Thoracic aorta (tissue), 2 donors: ENCODE data around the gene KIF13A. TPM values are rescaled to one million over a fixed set of nuclear protein-coding genes. Genes with fewer than 3 reads are reported as not detected.
A peak's percentile ranks its signal among the peaks of the same experiment; 100 is the strongest.

Experiments used
- ATAC-seq: fragments of 150-250 bp; one replicate; pipeline ENCODE4 v1.8.0; 2017; ENCODE audit warnings: low read depth; ENCODE audit not compliant: insufficient number of reproducible peaks, low FRiP score
- DNase-seq: peaks from one replicate; pipeline ENCODE4 v3.0.0-alpha.2; 2020; ENCODE audit warnings: low spot score
- H3K27ac ChIP-seq, 2 donors: fragments of 200-600 bp; sonication (generic); 1 replicate in 1 of 2; 2 replicates in 1 of 2; pipeline ENCODE4 v1.5.1; 2016; ENCODE audit warnings: mild to moderate bottlenecking in 2 of 2, moderate library complexity in 2 of 2
- H3K27me3 ChIP-seq: fragments of 200-600 bp; sonication (generic); replicated peaks from 2 replicates; pipeline ENCODE4 v1.6.0; 2016; ENCODE audit warnings: mild to moderate bottlenecking; ENCODE audit not compliant: insufficient read depth
- H3K36me3 ChIP-seq: fragments of 200-600 bp; sonication (generic); one replicate; pipeline ENCODE4 v1.5.1; 2016
- H3K4me1 ChIP-seq, 2 donors: fragments of 200-600 bp; sonication (generic); 1 replicate in 1 of 2; 2 replicates in 1 of 2; pipeline versions ENCODE4 v1.5.1 to v1.6.0; 2016; ENCODE audit warnings: low read depth in 2 of 2, mild to moderate bottlenecking in 1 of 2; ENCODE audit not compliant: control insufficient read depth in 1 of 2
- H3K4me3 ChIP-seq: fragments of 200-600 bp; sonication (generic); 2 replicates; pipeline ENCODE4 v1.5.1; 2016; ENCODE audit warnings: mild to moderate bottlenecking
- H3K9me3 ChIP-seq: fragments of 200-600 bp; sonication (generic); 2 replicates; pipeline ENCODE4 v1.5.1; 2016
- total RNA-seq, 2 donors: library from RNA; depleted of rRNA; stranded (reverse); fragments of >200 nt; gene quantifications; one replicate each; pipeline versions ENCODE4 v1.1.0 to v1.2.3, GENCODE V29; 2016
- TF ChIP-seq, protein P1 (sequence below): fragments of 200-600 bp; sonication (generic); IDR thresholded peaks from one replicate; pipeline ENCODE4 v1.5.1; 2019; ENCODE audit warnings: antibody characterized with exemption

KIF13A gene
- total RNA-seq: 10 to 100 TPM; 79.3 to 98.0 TPM

DNA sequence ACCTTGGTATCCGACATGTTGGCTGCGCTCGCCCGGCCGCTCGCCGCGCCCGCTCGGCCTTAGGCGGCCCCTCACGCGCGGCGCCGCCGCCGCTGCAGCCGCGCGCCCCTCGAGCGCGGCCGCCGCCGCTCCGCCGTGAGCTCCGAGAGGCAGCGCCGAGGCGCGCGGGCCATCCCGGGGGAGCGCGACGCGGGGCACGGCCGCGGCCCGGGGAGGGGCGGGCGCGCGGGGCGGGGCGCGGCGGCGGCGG, at the start of gene KIF13A:
Gene KIF13A, minus strand, starts transcription at position 189 of the 250 bp plus-strand sequence. Its CDS starts 172 bp downstream, at position 17.
- H3K4me1 ChIP-seq: peaks cover 13 to 25% of the 10 kb centered on the region in 2 donors
- H3K27me3 ChIP-seq: no peaks in the 10 kb centered on the region
- H3K4me3 ChIP-seq: peak within 1 kb of the TSS; percentile 96
- DNase-seq: no peak
- no peaks in the 10 kb centered on the region for H3K36me3 ChIP-seq
- ATAC-seq: no peak
- TF ChIP-seq, protein P1, sequence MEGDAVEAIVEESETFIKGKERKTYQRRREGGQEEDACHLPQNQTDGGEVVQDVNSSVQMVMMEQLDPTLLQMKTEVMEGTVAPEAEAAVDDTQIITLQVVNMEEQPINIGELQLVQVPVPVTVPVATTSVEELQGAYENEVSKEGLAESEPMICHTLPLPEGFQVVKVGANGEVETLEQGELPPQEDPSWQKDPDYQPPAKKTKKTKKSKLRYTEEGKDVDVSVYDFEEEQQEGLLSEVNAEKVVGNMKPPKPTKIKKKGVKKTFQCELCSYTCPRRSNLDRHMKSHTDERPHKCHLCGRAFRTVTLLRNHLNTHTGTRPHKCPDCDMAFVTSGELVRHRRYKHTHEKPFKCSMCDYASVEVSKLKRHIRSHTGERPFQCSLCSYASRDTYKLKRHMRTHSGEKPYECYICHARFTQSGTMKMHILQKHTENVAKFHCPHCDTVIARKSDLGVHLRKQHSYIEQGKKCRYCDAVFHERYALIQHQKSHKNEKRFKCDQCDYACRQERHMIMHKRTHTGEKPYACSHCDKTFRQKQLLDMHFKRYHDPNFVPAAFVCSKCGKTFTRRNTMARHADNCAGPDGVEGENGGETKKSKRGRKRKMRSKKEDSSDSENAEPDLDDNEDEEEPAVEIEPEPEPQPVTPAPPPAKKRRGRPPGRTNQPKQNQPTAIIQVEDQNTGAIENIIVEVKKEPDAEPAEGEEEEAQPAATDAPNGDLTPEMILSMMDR: no peak
- no peaks in the 10 kb centered on the region for H3K9me3 ChIP-seq
- H3K27ac ChIP-seq: peak within 1 kb of the TSS; percentile 88 to 94

DNA sequence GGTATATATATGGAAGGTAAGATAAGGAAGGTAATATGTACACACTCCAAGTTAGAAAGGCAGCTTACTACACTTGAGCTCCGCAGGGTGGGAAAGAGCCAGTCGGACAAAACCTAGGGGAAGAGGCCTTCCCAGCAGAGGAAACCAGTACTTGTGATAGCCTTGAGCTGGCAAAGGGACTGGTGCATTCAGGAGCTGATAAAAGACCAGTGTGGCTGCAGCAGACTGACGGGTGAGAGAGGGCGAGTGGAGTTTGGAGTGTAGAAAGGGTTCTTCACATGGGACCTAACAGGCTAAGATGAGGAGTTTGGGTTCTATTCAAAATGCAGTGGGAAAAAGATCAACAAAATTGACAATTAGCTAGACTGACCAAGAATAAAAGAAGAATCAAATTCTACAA, 49.3 kb upstream of the KIF13A start:
- H3K36me3 ChIP-seq: no peaks in the 10 kb centered on the region
- DNase-seq (no peak), ATAC-seq (no peak)

DNA sequence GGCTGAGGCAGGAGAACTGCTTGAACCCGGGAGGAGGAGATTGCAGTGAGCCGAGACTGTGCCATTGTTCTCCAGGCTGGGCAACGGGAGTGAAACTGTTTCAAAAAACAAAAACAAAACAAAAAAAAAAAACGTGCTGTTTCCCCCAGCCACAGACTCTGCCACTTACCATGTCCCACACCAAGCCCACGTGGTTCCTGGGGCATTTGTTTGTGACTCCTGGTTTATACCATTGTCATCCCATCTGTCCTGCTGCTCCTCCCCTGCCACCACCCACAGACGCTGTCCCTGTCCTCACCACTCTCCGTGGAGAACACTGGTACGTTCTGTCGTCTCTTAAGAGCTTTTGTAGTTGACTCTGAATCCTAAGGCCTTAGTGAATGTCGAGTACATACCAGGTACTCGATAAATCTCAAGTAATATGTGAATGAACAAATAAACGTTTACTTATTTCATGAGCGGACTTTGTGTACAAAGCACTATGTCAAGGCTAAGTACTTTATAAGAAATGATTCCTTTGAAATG, 48.0 kb upstream of the KIF13A start:
- ATAC-seq (no peak), DNase-seq (no peak)
- H3K27ac ChIP-seq: peak overlapping the region; percentile 37 to 43
- no peaks in the 10 kb centered on the region for H3K27me3 ChIP-seq
- H3K36me3 ChIP-seq: no peaks in the 10 kb centered on the region
- peaks cover 3 to 7% of the 10 kb centered on the region in 2 donors for H3K4me1 ChIP-seq
- TF ChIP-seq, protein P1: no peak
- H3K9me3 ChIP-seq: no peaks in the 10 kb centered on the region
- H3K4me3 ChIP-seq: no peak overlapping the region

More for the DNA sequence above, 49.3 kb upstream of the KIF13A start:
- H3K4me3 ChIP-seq: no peak overlapping the region
- TF ChIP-seq, protein P1: no peak
- peaks cover 10 to 20% of the 10 kb centered on the region in 2 donors for H3K4me1 ChIP-seq
- H3K27me3 ChIP-seq: no peaks in the 10 kb centered on the region
- no peaks in the 10 kb centered on the region for H3K9me3 ChIP-seq
- H3K27ac ChIP-seq: no peak overlapping the region

DNA sequence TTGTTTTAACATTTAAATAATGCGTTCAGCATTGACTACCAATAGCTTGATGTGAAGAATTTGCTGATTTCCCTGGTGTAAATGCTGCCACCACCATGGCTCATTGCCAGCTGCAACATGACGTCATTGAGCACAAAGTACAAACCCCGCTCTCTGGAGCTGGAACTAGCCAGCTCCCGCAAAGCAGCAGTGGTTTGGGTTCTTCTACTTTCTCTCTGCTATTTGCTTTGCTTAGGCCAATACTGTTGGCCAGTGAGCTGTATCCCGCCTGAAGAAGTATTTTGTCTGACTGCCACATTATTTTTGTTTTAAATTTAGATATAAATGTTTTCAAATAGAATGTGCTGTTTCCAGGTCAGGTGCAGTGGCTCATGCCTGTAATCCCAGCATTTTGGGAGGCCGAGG, 47.4 kb upstream of the KIF13A start:
- Histone ChIP-seq H3K4me1 (peaks cover under 1 to 3% of the 10 kb centered on the region in 2 donors), H3K36me3 (no peaks in the 10 kb centered on the region), H3K9me3 (no peaks in the 10 kb centered on the region), H3K27me3 (no peaks in the 10 kb centered on the region), H3K4me3 (no peak overlapping the region), H3K27ac (peak overlapping the region; percentile 37 to 43)
- ATAC-seq (no peak), DNase-seq (no peak)
- TF ChIP-seq, protein P1: no peak

DNA sequence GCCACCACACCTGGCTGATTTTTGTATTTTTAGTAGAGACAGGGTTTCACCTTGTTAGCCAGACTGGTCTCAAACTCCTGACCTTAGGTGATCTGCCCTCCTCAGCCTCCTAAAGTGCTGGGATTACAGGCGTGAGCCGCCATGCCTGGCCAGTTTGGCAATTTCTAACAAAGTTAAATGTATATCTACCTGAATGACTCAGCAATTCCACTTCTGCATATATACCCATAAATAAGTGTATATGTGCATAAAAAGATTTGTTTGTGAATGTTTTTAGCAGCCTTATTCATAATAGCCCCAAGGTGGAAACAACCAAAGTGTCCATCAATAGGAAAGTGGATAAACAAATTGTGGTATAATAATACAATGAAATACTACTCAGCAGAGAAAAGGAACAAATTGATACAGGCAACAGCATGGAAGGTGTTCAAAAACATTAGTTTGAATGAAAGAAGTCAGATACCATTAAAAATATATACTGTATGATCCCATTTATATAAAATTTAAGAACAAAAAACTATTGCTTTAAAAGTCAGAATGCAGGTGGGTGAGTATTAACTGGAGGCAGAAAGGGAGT, 44.3 kb upstream of the KIF13A start:
- no peak overlapping the region for H3K27ac ChIP-seq
- no peak for DNase-seq
- H3K4me3 ChIP-seq: no peak overlapping the region
- no peaks in the 10 kb centered on the region for H3K36me3 ChIP-seq
- peaks cover 0 to 3% of the 10 kb centered on the region in 2 donors for H3K4me1 ChIP-seq
- no peak for ATAC-seq
- H3K27me3 ChIP-seq: no peaks in the 10 kb centered on the region
- H3K9me3 ChIP-seq: no peaks in the 10 kb centered on the region
- TF ChIP-seq, protein P1: no peak
